GM12878 (cell line): Measurements from ENCODE around the gene FBXL7. TPM values are rescaled to one million over a fixed set of nuclear protein-coding genes. Genes with fewer than 3 reads are reported as not detected.

Source experiments
- ATAC-seq: fragments of 200-7000 bp; cut with Tn5 transposase; 3 replicates; pipeline ENCODE4 v1.9.1; 2020; ENCODE audit warnings: mild to moderate bottlenecking, moderate library complexity
- BruUV-seq: library from RNA; stranded (reverse); fragments of 400-500 nt; replicated peaks from 2 replicates; lab custom pipeline; 2021; lab: Mats Ljungman, UMichigan
- CTCF ChIA-PET: fragments of 300-600 bp; sonication (Branson Sonifier 250); formaldehyde crosslinking; extraction: SDS; loops from one replicate; lab custom pipeline; 2021; ENCODE audit warnings: inconsistent platforms; lab: Yijun Ruan, JAX
- POLR2A ChIA-PET: fragments of 350-600 bp; formaldehyde crosslinking; extraction: SDS; loops from one replicate; lab custom pipeline; 2021; ENCODE audit warnings: inconsistent platforms; lab: Charles Lee
- RAD21 ChIA-PET: fragments of 300-600 bp; sonication (Branson Sonifier 250); formaldehyde crosslinking; loops from one replicate; lab custom pipeline; 2023; ENCODE audit warnings: antibody characterized with exemption; ENCODE audit not compliant: unreplicated experiment; lab: Charles Lee
- SMC1A ChIA-PET: fragments of 300-600 bp; sonication (Branson Sonifier 250); formaldehyde crosslinking; loops from one replicate; lab custom pipeline; 2023; ENCODE audit not compliant: unreplicated experiment, uncharacterized antibody; lab: Charles Lee
- DNase-seq: peaks from one replicate; pipeline ENCODE4 v3.0.0-alpha.2; 2011; ENCODE audit warnings: low read depth, low spot score
- FAIRE-seq: peaks from 3 replicates; lab custom pipeline; 2011; peaks lifted over from hg19 to GRCh38; lab: Jason Lieb, UNC
- H2AFZ ChIP-seq: 2 replicates; pipeline ENCODE4 v1.6.0; 2011; ENCODE audit warnings: low read depth, low read length, control low read depth; ENCODE audit not compliant: control insufficient read depth
- H3K27ac ChIP-seq: 2 replicates; pipeline ENCODE4 v1.5.1; 2011; ENCODE audit warnings: control low read depth; ENCODE audit not compliant: control insufficient read depth, insufficient read depth
- H3K27me3 ChIP-seq, 2 experiments: replicated peaks in 1 of 2; 2 replicates each; pipeline versions ENCODE4 v1.6.0 to v1.6.1; 2011; ENCODE audit warnings: low read length in 1 of 2; ENCODE audit not compliant: control insufficient read depth in 2 of 2, insufficient read depth in 2 of 2
- H3K36me3 ChIP-seq, 2 experiments: 2 replicates each; pipeline ENCODE4 v1.5.1; 2011; ENCODE audit warnings: low read length in 1 of 2; ENCODE audit not compliant: control insufficient read depth in 2 of 2, insufficient read depth in 2 of 2
- H3K4me1 ChIP-seq: 2 replicates; pipeline ENCODE4 v1.6.1; 2011; ENCODE audit warnings: mild to moderate bottlenecking, low read length, moderate library complexity, mixed read lengths; ENCODE audit not compliant: control insufficient read depth, insufficient read depth
- H3K4me2 ChIP-seq: 2 replicates; pipeline ENCODE4 v1.6.0; 2011; ENCODE audit warnings: control low read depth; ENCODE audit not compliant: control insufficient read depth, insufficient read depth
- H3K4me3 ChIP-seq: fragments of 200-600 bp; sonication (generic); 2 replicates; pipeline ENCODE4 v1.5.1; 2016
- H3K79me2 ChIP-seq: 2 replicates; pipeline ENCODE4 v1.6.0; 2011; ENCODE audit warnings: low read length; ENCODE audit not compliant: control insufficient read depth, insufficient read depth
- H3K9ac ChIP-seq: 2 replicates; pipeline ENCODE4 v1.8.0; 2011; ENCODE audit warnings: low read length, control low read depth, mixed read lengths; ENCODE audit not compliant: control insufficient read depth, insufficient read depth
- H3K9me3 ChIP-seq: replicated peaks from 3 replicates; pipeline ENCODE4 v1.5.1; 2011; ENCODE audit warnings: mild to moderate bottlenecking, low read length; ENCODE audit not compliant: control insufficient read depth, insufficient read depth
- H4K20me1 ChIP-seq: 2 replicates; pipeline ENCODE4 v1.6.0; 2011; ENCODE audit not compliant: control insufficient read depth, insufficient read depth
- BCL3 ChIP-seq: IDR thresholded peaks from 2 replicates; pipeline ENCODE4 v1.6.1; 2011; ENCODE audit warnings: borderline replicate concordance, low read depth, mild to moderate bottlenecking, moderate library complexity, low read length; ENCODE audit not compliant: insufficient read depth, poor library complexity, severe bottlenecking
- BCLAF1 ChIP-seq: fragments of 450-650 bp; IDR thresholded peaks from 2 replicates; pipeline ENCODE4 v1.6.1; 2017; ENCODE audit warnings: antibody characterized with exemption, mild to moderate bottlenecking, moderate library complexity
- NR2F1 ChIP-seq: fragments of 450-650 bp; conservative IDR thresholded peaks from 2 replicates; pipeline ENCODE4 v1.6.1; 2017; ENCODE audit warnings: mild to moderate bottlenecking
- ZNF384 ChIP-seq: IDR thresholded peaks from 2 replicates; pipeline ENCODE4 v1.6.1; 2012; ENCODE audit warnings: low read depth, mild to moderate bottlenecking, low read length, improper control_type of control experiment, borderline replicate concordance
- WGBS: methylation state at CpG from one replicate; pipeline ENCODE4 v1.1.6; 2016; ENCODE audit warnings: low lambda C conversion rate; ENCODE audit not compliant: insufficient replicate concordance, insufficient coverage; ENCODE audit errors: missing lambda C conversion rate; 5-methylcytosine and 5-hydroxymethylcytosine counted together
- in situ Hi-C: fragments of 300-500 bp; cut with MboI; formaldehyde crosslinking; loops from 9 replicates; pipeline ENCODE4 v1.14.3; 2018; ENCODE audit warnings: mixed read lengths
- intact Hi-C: fragments of 100-400 bp; cut with micrococcal nuclease; formaldehyde crosslinking; loops from one replicate; pipeline ENCODE4 v1.14.2; 2022; ENCODE audit not compliant: unreplicated experiment
- polyA plus RNA-seq, 11 experiments: library from polyadenylated mRNA; depleted of rRNA in 4 of 11; unstranded in 6 of 11; stranded (reverse) in 5 of 11; fragments of >200 nt; fragmentation: Nextera tagmentation in 4 of 11; fragmentation: Illumina TruSeq in 1 of 11; extraction: Ambion mirVana in 4 of 11; extraction: Trizol in 1 of 11; gene quantifications; 1 replicate in 1 of 11; 2 replicates in 10 of 11; pipeline versions ENCODE4 v1.2.1 to v1.2.3, GENCODE V29; 2011 to 2016; ENCODE audit warnings: inconsistent platforms in 2 of 11, missing spikeins in 2 of 11, low read depth in 1 of 11
- total RNA-seq, 4 experiments: library from RNA; depleted of rRNA in 3 of 4; stranded (reverse); fragments of >200 nt in 3 of 4; fragmentation: Illumina TruSeq in 1 of 4; extraction: Trizol in 1 of 4; gene quantifications; 2 replicates each; pipeline versions ENCODE4 v1.2.1 to v1.2.3, GENCODE V29; 2013 to 2021

FBXL7 gene
- total and polyA plus RNA-seq, 10 of the 15 experiments (the other 5 are each of a cell fraction or from before 2014, with no cell fraction given): 0.03 to 0.44 (median 0.16) TPM

- Histone ChIP-seq H3K4me1 (no peaks in the 10 kb centered on the region), H4K20me1 (no peaks in the 10 kb centered on the region), H3K79me2 (no peaks in the 10 kb centered on the region), H3K4me3 (no peak overlapping the region), H3K27ac (no peak overlapping the region), H3K4me2 (no peak overlapping the region), H3K27me3 (no peaks in the 10 kb centered on the region), H2AFZ (no peak overlapping the region), H3K9ac (no peak overlapping the region), H3K9me3 (no peaks in the 10 kb centered on the region), H3K36me3 (no peaks in the 10 kb centered on the region)
- ChIA-PET SMC1A (no interaction called here), CTCF (interaction anchor here (0.6 kb wide), 1 partner anchor 560 kb away, joined by 4 read pairs; no protein-coding TSS in a partner anchor), RAD21 (no interaction called here), POLR2A (no interaction called here)
- ATAC-seq (no peak), DNase-seq (no peak), FAIRE-seq (no peak)
- 35% methylated on average over 11 of the region's 11 CpGs for WGBS
- no TSS peak for BruUV-seq
- no peak for TF ChIP-seq BCL3
- no peak for TF ChIP-seq NR2F1
- TF ChIP-seq BCLAF1: no peak
- TF ChIP-seq ZNF384: no peak
- in situ Hi-C loops (no loop called here), intact Hi-C loops (no loop called here)
Observed at GRCh38 chr5:15929611-15930263, 429.8 kb downstream of the FBXL7 start.
